SH-SY5Y (cell line): Measurements from ENCODE around the gene TSC22D3.

Experiments used
- GATA2 ChIP-seq: IDR thresholded peaks from 2 replicates; pipeline ENCODE4 v1.6.1; 2011; ENCODE audit warnings: mild to moderate bottlenecking, low read depth, low read length
- GATA3 ChIP-seq: IDR thresholded peaks from 2 replicates; pipeline ENCODE4 v1.6.1; 2011; ENCODE audit warnings: low read depth, mild to moderate bottlenecking, low read length, moderate library complexity

DNA sequence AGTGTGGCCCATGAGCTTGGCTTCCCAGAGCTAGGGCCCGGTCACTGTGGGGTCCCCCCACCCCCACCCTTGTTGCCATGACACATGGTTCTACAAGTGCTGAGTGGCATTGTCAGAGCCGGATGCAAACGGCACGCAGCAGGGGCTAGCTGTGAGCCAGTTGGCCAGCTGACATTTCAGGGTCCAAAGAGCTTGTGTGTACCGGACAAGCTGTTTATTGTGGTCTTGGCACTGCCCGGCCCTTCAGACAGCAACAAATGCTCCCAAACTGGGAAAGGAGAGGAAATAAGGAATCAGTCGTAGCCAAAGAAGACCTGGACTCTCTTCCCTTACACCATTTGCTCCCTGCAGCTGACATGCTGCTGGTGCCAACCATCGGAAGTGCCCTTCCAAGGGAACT, 36.8 kb downstream of the TSC22D3 start:
- TF ChIP-seq GATA2 = no peak
- no peak for TF ChIP-seq GATA3
